Esophagus squamous epithelium (tissue), 4 donors: ENCODE results near the gene BRPF3.

Experiments used
- CTCF ChIP-seq, 6 experiments: fragments of 450-650 bp in 4 of 6; fragments of 200-600 bp in 2 of 6; sonication (generic) in 2 of 6; IDR thresholded peaks; one replicate each; pipeline ENCODE4 v1.5.1; 2016 to 2019; ENCODE audit warnings: antibody characterized with exemption in 6 of 6, mild to moderate bottlenecking in 4 of 6, moderate library complexity in 4 of 6
- POLR2A ChIP-seq, 4 donors: fragments of 450-650 bp; IDR thresholded peaks; one replicate each; pipeline ENCODE4 v1.6.1; 2017; ENCODE audit warnings: antibody characterized with exemption in 4 of 4, mild to moderate bottlenecking in 4 of 4, moderate library complexity in 3 of 4

- TF ChIP-seq CTCF (IDR thresholded peaks at IDR 0.05) (no peak), POLR2A (IDR thresholded peaks at IDR 0.05) (no peak)
Measured at GRCh38 chr6:36239774-36240173, 43.2 kb downstream of the BRPF3 start.
